Fibroblast of pulmonary artery (primary cell): ENCODE measurements around the gene VPS13A.
A peak's percentile ranks its signal among the peaks of the same experiment; 100 is the strongest.

Experiments used
- DNase-seq: peaks from one replicate; pipeline ENCODE4 v3.0.0-alpha.2; 2010; ENCODE audit warnings: low read depth
- H3K4me3 ChIP-seq: replicated peaks from 2 replicates; pipeline ENCODE4 v1.5.1; 2011; ENCODE audit warnings: low read depth, mild to moderate bottlenecking, control low read depth, low read length, moderate library complexity
- CTCF ChIP-seq: IDR thresholded peaks from 2 replicates; pipeline ENCODE4 v1.5.1; 2011; ENCODE audit warnings: mild to moderate bottlenecking, control low read depth, low read length, inconsistent platforms; ENCODE audit errors: missing control alignments

VPS13A gene

DNA sequence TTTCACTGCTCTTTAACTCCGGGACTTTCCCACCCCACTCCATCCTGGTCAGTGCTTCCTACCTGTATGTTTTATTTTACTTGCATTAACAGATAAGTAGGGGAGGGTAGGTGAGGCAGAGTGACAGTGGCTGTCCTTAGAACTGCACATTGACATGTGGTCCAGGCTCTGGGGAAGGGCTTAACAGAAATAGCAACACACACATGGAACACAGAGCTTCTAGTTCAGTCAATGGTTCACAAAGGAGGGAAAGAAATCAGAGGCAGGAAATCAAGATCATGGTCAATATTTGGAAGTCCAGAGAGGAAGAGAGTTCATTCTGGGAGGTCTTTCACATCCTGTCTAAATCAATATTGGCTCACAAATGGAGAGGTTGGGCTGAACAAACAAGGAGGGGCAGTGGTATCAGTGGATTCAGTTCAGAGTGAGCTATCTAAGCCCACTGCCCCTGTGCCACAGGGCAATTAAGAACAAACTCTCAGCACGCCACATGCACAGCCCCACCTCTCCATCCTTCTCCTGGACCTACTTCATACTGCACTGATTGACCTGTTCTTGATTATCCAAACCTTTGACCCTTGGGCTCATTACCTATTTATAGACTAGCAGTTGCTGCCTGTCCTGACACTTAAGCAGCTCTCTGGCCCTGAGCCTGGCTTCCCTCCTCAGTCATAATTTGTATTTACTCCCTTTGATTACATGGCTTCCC, 6.2 kb upstream of the VPS13A start:
- no peak overlapping the region for H3K4me3 ChIP-seq
- DNase-seq: no peak
- TF ChIP-seq CTCF: no peak

- TF ChIP-seq CTCF: no peak
- no peak for DNase-seq
- no peak overlapping the region for H3K4me3 ChIP-seq
Observed at GRCh38 chr9:77175151-77175550, 2.2 kb upstream of the VPS13A start.

DNA sequence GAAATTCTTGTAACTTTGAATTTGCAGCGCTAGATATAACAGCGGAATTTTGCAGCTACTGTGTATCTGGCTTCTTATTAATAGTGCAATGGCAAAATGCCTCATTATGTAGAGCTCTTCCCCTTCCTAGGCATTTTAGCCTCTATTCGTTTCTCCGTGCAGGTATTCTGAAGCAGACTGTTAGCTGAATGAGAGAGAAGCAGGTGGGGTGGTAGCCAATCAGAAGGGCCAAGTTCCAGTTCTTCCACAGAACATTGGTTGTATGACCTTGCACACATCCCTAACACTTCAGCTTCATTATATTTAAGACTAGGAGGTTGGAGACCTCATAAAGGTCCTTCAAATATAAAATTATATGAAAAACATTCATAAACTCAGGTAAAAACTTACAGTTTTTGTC, 1.2 kb upstream of the VPS13A start:
- H3K4me3 ChIP-seq: no peak overlapping the region
- DNase-seq: no peak
- TF ChIP-seq CTCF: no peak

GRCh38 chr9:77176686-77177142, 620 bp upstream of the VPS13A start:
- DNase-seq: no peak
- H3K4me3 ChIP-seq: peak overlapping the region; percentile 72
- no peak for TF ChIP-seq CTCF

DNA sequence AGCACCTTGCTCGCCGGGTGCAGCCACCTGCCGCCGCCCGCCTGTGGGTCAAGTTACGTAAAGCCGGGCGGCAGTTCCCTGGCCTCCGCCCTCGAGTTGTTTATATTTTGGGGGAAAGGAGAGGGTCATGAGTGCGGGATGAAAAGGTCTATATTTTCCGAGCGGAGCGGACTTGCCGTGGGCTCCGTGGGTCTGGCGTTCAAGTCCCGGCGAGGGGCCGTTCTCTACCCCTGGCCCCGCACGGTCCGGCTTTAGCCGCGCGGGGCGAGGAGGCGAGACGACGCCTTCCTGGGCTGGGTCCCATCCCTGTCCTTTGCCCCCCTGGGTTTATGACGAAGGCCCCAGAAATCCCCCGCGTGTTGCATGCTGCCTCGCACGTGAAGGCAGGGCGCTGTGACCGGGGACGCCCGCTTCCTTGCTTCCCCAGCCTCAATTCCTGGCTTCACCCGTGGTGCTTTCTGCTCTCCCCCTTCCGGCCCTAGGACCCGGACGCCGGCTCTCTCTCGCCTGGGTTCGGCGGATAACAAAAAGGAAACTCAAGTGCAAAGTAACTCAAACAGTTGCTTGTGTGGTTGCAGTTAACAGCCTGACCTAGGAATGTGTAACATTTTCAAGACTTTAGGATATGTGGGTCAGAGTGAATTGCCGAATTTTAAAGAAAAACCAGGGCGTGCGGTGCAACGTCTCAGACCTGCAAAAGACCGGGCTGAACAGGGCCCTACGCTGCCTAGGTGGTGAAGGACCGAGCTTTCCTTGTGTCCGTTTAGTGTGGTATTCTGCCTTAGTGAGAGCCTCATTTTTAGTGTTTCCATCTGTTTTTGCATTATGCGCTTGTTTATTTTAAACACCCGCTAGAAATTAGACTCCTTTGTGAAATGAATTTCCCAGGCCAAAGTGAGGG, 810 bp downstream of the VPS13A start:
- H3K4me3 ChIP-seq: peak overlapping the region; percentile 72
- no peak for TF ChIP-seq CTCF
- DNase-seq: peak; percentile 26

DNA sequence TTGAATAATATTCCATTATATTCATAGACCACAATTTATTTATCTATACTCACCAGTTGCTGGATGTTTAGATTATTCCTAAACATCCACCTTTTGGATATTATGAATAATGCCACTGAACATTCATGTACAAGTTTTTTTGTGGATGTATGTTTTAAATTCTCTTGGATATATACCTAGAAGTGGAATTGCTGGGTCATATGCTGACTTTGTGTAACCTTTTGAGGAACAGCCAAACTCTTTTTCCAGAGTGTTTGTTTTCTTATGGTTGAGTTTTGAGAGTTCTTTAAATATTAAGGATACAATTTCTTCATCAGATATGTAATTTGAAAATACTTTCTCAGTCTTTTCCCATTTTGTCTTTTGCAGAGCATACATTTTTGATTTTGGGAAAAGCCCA, 2.7 kb downstream of the VPS13A start:
- DNase-seq: no peak
- H3K4me3 ChIP-seq: no peak overlapping the region
- no peak for TF ChIP-seq CTCF
